ENCODE measurements around the gene ROPN1B.

ROPN1B gene

GRCh38 chr3:126028096-126028495, 59.1 kb downstream of the ROPN1B start:
- DNase-seq (ENCODE audit: low read depth in 2 of 2): no peak

DNA sequence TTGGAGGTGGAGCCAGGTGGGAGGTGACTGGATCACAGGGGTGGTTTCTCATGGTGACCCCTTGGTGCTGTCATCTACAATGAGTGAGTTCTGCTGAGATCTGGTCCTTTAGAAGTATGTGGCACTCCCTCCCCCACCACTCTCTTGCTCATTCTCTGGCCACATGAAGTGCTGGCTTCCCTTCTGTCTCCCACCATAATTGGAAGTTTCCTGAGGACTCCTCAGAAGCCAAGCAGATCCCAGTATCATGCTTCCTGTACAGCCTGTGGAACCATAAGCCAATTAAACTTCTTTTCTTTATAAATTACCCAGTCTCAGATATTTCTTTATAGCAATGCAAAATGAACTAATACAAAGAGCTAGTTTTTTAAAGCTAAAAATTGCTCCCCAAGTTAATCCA, 60.3 kb downstream of the ROPN1B start:
- no peak for DNase-seq (ENCODE audit: low read depth in 2 of 2)

DNA sequence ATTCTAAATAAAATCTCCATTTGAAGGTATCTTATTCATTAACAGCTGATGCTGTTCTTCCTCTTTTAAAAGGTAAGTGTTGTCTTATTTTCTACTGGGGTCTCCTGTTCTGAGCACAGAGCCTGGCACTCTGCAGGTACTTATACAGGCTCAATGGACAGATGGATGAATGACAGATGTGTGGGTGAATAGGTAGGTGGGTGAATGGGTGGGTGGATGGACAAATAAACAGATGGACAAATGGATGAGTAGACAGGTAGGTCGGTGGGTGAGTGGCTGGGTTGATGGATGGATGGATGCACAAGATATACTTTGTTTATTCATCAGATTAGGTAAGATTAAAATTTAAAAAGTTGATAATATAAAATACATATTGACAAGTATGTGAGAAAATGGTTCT, 61.5 kb downstream of the ROPN1B start:
- no peak for DNase-seq (ENCODE audit: low read depth in 2 of 2)

- no peak for DNase-seq (ENCODE audit: low read depth in 2 of 2)
These were observed 63.0 kb downstream of the ROPN1B start for GRCh38 chr3:126031981-126032471.
